GM19023 (cell line): ENCODE measurements around the gene SLC26A11.
A peak's percentile ranks its signal among the peaks of the same experiment; 100 is the strongest.
"Not testable (repeated sequence)": the region's sequence is repeated elsewhere in the genome, so short reads cannot be mapped to it uniquely, and the experiment has no call there.

Source experiments
- ATAC-seq: cut with Tn5 transposase; IDR thresholded peaks from one replicate; pipeline ENCODE4 v1.9.1; 2021; ENCODE audit warnings: mild to moderate bottlenecking, moderate library complexity; ENCODE audit not compliant: unreplicated experiment

Gene SLC26A11

DNA sequence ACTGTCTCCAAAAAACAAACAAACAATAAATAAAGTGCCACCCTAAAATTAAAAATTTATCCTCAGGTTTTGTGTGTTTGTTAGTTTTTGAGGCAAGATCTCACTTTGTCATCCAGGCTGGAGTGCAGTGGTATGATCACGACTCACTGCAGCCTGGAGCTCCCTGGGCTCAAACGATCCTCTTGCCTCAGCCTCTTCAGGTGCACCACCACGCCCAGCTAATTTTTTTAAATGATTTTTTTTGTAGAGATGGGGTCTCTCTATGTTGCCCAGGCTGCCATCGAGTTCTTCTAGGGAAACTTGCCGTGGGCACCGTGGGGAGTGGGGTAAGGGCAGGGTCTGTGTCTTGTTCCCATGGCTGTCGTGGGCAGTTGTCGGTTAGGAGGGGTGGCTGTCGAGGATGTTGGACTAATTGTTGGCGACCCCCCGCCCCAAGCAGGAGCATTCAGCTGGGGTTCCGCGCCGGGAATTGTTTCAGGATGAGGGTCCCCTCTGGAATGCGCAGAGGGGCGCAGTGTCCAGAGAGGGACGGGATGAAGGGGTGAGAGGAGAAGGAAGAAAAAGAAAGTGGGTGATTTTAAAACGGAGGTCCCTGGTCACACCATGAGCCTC lies 39.3 kb downstream of the SLC26A11 start:
- no peak for ATAC-seq

DNA sequence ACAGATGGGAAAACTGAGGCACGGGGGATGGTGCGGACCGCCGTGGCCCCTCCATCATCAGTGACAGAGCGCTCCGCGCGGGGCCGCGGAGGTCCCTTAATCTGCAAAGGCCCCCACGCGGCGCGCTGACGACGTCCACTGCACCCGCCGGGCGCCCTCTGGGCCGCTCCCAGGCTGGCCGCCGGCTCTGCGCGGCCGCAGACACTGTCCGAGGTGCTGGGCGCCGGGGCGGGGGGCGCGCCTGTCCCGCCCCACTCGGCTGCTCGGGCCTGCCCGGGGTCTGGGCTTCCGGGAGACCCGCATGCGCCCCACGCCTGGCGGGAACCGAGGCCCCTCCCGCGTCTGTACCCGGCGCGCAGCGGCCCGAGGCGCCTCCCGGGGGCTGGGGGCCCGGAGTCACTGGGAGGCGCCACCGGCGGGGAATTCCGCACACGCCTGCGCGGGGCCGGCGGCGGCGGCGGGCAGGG lies 39.9 kb downstream of the SLC26A11 start:
- peak; percentile 36 for ATAC-seq

DNA sequence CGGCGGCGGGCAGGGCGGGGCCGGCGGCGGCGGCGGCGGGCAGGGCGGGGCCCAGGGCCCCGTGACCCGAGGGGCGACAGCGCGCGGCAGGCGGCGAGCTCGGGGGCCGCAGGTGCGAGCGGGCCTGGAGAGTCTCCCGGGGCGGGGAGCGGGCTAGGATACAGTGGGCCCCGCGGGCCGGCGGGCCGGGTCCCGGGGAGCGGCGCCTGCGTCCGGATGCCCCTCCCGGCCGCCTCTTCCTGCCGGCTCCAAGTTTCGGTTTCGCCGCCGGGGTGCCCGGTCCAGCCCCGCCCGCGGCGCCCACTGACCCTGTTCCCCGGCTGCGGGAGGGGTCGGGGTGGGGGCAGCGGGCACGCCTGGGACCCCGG lies 40.5 kb downstream of the SLC26A11 start, which contains the start of gene RNF213:
RNF213 (plus strand) TSS at position 62 of the 368 bp plus-strand sequence. CDS start 2,830 bp downstream, outside the sequence.
- peak; percentile 33 for ATAC-seq

DNA sequence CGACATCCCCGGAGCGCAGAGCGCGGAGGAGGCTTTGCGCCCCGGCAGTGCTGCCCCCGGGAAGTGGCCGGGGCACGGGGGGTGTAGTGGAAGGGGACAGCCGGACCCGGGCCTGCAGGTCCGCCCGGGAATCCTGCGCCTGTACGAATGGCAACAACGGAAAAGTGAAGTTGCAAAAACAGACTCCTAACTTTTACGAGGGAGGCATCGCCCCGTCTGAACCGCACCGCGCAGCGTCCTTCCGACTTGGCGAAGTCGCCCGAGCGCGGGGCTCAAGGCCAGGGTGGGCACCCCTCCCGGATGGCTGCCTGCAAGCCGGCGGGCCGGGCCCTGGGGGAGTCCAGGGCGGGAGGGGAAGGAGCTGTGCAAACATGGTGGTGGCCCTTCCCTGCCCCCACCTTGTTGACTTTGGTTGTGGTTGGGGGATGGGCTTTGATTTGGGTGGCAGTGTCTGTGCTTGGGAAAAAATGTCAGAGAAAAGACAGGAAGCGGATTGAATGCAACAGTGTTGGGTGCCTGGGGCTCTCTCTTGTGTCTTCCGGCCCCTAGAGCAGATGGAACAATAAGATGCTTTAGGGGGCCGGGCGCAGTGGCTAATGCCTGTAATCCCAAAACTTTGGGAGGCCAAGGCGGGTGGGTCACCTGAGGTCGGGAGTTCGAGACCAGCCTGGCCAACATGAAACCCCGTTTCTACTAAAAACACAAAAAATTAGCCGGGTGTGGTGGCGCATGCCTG lies 41.1 kb downstream of the SLC26A11 start:
- ATAC-seq: no peak

DNA sequence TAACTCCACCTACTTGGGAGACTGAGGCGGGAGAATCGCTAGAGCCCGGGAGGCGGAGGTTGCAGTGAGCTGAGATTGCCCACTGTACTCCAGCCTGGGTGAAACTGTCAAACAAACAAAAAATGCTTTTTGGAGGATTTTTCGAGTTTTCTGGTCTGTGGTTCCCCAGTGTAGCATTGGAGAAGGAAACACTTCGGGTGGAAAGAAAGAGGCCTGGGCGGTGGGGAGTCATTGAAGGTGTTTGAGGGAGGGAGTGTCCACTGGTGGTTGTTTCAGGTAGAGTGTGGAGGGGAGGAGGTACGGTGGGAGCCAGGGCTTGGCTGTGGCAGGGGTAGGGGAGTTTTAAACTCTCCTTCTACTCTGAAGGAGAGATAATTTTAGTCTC lies 41.7 kb downstream of the SLC26A11 start:
- ATAC-seq: no peak

DNA sequence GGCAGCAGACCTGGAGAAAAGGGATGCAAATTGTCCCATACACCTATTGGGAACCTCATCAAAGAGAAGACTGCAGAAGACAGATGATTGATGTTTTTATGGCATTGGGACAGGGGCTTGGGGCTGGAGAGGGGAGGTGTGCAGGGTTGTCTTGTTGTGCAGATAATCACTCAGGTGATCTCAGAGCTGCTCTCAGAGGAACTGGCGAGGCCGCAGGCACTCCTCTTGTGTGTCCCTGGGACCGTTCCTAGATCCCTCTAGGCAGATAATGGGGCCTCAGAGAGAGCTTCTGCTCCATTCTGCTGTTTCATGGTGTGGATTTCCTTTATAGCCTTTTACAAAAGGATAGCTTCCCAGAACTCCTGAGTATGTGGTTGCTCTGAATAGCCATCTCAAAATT lies 42.1 kb downstream of the SLC26A11 start:
- no peak for ATAC-seq

DNA sequence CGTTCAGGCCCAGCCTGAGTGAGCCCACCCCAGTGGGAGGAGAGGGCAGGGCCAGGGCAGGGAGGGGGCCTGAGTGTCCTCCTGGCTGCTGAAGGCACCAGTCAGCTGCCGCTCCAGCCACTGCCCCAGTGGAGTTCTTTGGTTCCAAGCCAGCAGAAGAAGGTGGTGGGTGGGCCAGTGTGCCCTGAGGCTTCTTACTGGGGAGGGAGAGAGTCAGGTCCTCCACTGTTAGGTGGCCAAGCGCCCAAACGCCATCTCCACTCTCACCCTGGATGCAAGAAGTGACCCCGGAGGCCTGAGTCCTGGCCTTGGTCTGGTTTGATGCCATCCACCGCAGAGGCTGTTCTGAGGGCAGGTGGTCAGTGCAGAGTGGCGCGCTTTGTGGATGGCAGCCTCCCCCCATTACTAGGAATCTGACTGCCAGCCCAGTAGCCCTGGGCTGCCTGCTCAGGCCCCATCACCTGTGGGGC lies 42.6 kb downstream of the SLC26A11 start:
- no peak for ATAC-seq

DNA sequence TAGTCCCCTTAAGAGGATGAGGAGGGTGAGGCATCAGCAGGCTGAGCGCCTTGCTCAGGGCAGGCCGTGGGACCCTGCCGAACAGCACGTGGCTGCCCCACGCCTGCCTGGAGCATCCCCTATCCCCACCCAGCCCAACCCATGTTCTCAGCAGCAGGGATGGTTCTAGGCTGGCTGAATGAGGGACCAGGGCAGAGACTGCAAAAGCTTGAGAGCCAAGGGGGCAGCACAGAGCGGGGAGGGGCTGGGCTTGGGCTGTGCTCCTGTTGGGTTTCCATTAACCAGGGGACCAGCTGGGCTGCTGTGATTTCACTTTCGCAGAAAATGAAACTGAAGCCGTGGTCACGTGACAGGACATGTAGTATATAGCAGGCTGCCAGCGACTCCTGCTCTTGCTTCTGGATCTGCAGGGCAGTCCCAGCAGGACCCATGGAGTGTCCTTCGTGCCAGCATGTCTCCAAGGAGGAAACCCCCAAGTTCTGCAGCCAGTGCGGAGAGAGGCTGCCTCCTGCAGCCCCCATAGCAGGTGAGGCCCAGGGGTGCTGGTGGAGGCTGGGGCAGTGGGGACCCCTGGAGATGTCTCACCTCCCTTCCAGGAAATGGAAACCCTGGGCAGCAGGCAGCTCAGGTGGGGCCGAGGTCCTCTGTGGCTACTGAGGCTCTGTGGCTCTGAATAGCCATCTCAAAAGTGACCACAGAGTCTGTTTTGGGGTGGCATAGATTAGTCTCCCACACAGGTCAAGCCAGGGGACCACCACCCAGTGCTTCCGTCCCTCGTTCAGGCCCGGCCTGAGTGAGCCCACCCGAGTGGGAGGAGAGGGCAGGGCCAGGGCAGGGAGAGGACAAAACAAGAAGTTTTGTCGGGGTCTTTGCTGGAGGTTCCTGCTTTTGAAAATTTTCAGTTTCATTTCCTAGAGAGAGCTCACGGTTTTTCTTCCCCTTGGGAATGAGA lies 43.3 kb downstream of the SLC26A11 start:
- ATAC-seq: peak; percentile 39

DNA sequence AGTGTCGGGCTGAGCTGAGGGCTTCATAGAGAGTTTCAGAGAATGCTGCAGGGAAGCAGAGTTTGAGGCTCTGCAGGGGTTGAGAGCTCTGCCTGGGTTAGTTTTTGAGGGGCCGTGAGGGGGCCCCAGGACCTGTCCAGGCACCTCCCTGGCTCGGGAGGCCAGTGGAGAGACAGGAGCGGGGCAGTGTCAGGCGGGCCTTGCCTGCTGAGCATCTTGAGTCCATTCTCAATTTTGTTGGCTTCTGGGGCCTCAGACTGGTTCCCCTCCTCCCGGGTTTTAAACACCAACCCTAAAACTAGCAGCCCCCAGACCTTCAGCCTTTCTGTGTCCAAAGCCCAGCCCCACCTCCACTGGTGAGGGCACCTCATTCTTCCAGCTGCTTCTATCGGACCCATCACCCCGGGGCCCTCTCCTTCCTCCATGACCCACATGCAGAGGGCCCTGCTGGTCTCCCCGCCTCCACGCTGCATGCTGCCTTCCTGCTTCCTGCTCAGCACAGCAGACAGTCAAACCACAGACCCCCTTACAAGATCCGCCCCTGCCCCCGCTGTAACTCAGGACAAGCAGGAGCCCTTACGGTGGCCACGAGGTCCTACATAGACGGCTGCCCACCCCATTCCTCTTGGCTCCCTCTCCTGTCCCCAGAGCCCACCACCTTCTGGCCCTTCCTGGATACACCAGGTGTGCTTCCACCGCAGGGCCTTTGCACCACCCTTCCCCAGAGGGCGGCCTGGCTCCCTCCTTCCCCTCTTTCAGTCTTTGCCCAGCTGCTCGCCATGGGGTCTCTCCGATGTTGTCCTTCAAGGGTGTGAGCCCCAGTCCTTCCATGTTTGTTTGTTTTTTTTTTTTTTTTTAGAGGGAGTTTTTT lies 44.2 kb downstream of the SLC26A11 start:
- ATAC-seq: no peak

DNA sequence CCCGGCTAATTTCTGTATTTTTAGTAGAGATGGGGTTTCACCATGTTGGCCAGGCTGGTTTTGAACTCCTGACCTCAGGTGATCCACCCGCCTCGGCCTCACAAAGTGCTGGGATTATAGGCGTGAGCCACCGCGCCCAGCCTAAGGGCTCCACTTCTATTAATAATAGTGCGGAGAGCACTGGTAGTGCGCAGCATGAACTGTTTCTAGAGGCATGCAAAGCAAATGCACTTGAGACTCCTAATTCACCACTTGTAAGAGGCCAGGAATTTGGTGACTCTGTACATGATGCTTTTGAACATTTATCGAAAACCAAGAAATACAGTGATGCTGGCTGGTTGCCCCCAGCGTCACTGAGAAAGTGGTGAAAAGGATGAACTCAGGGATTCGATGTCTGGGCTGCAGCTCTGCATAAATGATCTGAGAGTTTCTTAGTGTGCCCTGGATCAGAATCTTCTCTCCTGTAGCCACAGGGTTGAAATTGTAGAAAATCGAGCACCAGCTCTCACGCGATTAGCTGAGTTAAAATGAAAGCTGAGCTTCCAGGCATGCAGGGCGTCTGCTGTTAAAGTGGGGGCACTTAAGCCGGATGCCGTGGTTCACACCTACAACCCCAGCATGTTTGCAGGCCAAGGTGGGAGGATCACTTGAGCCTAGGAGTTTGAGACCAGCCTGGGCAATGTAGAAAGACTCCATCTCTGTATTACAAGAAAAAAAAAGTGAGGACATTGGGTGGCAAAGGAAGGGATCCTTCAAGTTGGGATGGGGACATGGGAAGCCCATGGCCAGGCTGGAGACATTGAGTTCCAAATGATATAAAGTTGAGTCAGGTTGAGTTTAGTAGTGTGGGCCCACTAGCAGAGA lies 45.2 kb downstream of the SLC26A11 start:
- no peak for ATAC-seq

DNA sequence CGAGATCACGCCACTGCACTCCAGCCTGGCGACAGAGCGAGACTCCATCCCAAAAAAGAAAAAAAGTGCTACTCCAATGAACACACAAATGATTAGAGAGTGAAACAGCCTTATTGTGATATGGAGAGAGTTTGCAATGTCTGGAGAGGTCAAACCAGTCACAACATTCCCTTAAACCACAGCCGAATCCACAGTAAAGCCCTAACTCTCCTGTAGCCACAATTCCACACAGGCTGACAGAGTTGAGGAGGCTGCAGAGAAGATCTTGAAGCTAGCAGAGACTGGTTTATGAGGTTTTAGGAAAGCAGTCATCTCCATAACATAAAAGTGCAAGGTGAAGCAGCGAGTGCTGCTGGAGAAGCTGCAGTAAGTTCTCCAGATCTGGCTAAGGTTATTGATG lies 47.2 kb downstream of the SLC26A11 start:
- no peak for ATAC-seq

DNA sequence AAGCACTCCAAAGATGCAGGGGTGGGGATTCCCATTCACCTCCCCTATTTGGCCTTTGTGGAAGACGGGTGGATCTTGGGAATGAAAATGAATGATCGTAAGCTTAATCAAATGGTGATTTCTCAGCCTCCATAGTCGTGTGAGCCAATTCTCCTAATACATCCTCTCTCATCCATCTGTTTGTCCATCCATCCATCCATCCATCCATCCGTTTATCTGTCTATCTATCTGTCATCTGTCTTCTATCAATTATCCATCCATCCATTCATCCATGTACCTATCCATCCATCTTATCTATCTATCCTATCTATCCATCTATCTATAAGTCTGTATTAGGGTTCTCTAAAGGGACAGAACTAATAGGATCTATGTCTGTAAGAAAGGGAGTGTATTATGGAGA lies 48.2 kb downstream of the SLC26A11 start:
- no peak for ATAC-seq

DNA sequence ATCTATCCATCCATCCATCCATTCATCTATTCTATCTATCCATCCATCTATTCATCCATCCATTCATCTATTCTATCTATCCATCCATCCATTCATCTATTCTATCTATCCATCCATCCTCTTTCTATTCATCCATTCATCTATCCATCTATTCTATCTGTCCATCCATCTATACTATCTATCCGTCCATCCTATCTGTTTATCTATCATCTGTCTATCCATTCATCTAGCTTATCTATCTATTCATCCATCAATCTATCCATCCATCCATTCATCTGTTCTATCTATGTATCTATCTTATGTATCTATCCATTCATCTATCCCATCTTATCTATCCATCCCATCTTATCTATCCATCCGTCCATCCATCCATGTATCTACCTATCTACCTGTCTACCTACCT lies 49.2 kb downstream of the SLC26A11 start:
- no peak for ATAC-seq

DNA sequence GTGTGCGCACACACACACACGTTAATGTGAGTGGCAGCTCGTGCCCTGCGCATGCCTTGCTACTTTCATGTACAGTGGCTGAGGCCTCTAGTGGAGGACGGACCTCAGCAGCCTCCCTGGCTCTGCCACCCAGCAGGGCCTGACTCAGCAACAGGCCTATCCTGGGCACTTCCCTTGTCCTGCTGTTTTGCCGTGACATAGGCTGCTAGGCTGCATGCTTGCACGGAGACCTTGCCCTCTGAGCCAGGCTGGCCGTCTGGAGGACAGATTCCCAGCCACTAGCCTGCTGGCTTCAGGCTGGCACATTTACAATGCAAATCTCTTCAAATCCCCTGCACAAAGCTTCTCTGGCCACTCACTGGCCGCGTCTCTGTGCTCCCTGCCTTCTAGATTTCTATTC lies 49.9 kb downstream of the SLC26A11 start:
- ATAC-seq: no peak

DNA sequence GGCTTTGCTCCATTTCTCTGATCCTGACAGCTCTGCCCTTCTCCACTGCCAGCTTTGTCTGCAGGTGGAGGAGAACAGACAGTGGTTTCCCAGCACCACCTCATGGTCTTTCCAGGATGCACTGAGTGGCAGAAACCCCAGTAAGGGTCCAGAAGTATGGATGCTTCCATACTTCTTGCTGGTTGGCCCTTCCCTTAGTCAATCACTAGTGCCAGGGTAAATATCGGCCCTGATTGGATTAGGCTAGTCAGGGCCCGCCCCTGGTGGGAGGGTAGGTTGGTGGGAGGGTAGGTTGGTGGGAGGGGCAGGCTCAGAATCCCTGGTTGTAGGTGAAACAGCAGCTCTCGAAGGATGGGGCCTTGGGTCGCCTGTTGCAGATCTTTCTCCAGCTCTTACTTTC lies 50.6 kb downstream of the SLC26A11 start:
- no peak for ATAC-seq

DNA sequence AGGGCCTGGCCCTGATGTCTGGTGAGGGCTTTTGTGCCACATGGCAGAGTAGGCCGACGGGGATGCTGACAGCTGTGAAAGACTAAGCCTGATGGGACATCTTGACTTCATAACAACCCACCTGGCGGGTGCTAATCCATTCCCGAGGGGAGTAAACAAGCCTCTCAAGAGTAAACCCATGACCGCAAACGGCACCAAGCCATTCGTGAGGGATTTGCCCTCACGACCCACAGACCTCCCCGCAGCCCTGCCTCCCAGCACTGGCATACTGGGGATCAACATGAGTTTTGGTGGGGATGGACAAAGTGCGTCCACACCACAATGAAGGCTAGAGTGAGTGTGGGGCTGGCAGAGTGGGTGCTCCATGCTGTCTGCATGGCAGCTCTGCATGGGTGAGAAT lies 52.1 kb downstream of the SLC26A11 start:
- no peak for ATAC-seq

DNA sequence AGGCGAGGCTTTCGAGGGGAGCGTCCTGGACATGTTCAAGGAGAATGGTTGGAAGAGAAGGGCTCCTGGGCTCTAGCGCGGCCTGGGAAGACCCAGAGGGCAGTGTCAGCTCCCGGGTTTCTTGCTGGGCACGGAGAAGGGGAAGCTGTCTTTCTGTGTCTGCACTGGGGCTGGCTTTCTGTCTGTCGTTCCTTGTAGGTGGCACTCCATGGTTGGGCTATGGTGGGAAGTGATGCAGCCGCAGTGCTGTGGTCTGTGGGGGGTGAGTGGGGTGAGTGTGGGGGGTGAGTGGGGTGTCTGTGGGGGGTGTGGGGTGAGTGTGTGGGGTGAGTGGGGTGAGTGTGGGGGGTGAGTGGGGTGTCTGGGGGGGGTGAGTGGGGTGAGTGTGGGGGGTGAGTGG lies 54.1 kb downstream of the SLC26A11 start:
- ATAC-seq: no peak

DNA sequence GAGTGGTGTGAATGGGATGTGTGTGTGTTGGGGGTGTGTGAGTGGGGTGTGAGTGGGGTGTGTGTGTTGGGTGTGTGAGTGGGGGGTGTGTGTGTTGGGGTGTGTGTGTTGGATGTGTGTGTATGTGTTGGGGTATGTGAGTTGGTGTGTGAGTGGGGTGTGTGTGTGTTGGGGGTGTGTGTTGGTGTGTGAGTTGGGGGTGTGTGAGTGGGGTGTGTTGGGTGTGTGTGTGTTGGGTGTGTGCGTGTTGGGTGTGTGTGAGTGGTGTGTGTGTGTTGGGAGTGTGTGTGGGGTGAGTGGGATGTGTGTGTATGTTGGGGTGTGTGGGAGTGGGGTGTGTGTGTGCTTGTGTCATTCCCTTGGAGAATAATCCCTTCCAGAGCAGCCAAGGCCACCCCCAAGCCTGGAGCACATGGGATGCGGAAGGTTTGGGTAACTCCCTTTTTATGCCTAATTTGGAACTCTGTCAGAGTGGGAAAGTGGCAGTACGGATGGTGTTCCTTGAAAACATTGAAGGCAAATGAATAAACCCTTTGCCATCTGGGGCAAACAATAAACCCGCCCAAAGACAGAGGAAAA lies 54.7 kb downstream of the SLC26A11 start:
- no peak for ATAC-seq

DNA sequence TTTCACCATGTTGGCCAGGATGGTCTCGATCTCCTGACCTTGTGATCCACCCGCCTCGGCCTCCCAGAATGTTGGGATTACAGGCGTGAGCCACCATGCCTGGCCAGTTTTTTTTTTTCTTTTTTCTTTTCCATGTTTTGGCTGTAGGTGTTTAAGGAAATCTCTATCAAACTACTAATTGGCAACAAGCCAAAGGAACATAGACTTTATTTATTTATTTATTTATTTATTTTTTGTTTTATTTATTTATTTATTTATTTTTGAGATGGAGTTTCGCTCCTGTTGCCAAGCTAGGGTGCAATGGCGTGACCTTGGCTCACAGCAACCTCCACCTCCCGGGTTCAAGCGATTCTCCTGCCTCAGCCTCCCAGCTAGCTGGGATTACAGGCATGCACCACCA lies 55.6 kb downstream of the SLC26A11 start:
- not testable (repeated sequence) for ATAC-seq
